OCI-LY3 (cell line): Measurements from ENCODE around the gene PAGE2.
"Not testable (repeated sequence)": the region's sequence is repeated elsewhere in the genome, so short reads cannot be mapped to it uniquely, and the experiment has no call there.

Experiments
- CTCF ChIP-seq: fragments of 200-600, 300-600 bp; sonication (generic); IDR thresholded peaks from 2 replicates; pipeline ENCODE4 v1.5.1; 2014; ENCODE audit warnings: antibody characterized with exemption, low read length, low read depth
- EZH2phosphoT487 ChIP-seq: fragments of 200-600 bp; shearing (Covaris generic); IDR thresholded peaks from 2 replicates; pipeline ENCODE4 v1.6.1; 2018; ENCODE audit warnings: antibody characterized with exemption, mixed run types, low read depth

GRCh38 chrX:55067180-55067579 is 21.6 kb upstream of the PAGE2 start:
- not testable (repeated sequence) for TF ChIP-seq CTCF, EZH2phosphoT487
